GM23338 (cell line): ENCODE data around the gene RTKN. TPM values are rescaled to one million over a fixed set of nuclear protein-coding genes. Genes with fewer than 3 reads are reported as not detected.

Experiments
- ATAC-seq: fragments of 200-7000 bp; cut with Tn5 transposase; 3 replicates; pipeline ENCODE4 v1.9.1; 2020
- DNase-seq: peaks from one replicate; pipeline ENCODE4 v3.0.0-alpha.2; 2015; ENCODE audit warnings: low spot score
- H2AFZ ChIP-seq: fragments of 200-600 bp; sonication (generic); 2 replicates; pipeline ENCODE4 v1.8.0; 2016; ENCODE audit warnings: antibody characterized with exemption, mild to moderate bottlenecking, moderate library complexity
- H3F3A ChIP-seq: fragments of 200-600 bp; sonication (generic); replicated peaks from 2 replicates; pipeline ENCODE4 v1.8.0; 2017; ENCODE audit warnings: antibody characterized with exemption, mixed run types, low read depth
- H3K27ac ChIP-seq: fragments of 200-600 bp; sonication (generic); 2 replicates; pipeline ENCODE4 v1.6.1; 2016; ENCODE audit warnings: low read depth
- H3K27me3 ChIP-seq: fragments of 200-600 bp; sonication (generic); 2 replicates; pipeline ENCODE4 v1.8.0; 2016; ENCODE audit warnings: mild to moderate bottlenecking, mixed run types, moderate library complexity; ENCODE audit not compliant: insufficient read depth
- H3K36me3 ChIP-seq: fragments of 200-600 bp; sonication (generic); 2 replicates; pipeline ENCODE4 v1.8.0; 2016; ENCODE audit warnings: mild to moderate bottlenecking; ENCODE audit not compliant: insufficient read depth
- H3K4me1 ChIP-seq: fragments of 200-600 bp; sonication (generic); 2 replicates; pipeline ENCODE4 v1.8.0; 2016; ENCODE audit warnings: mild to moderate bottlenecking, moderate library complexity; ENCODE audit not compliant: insufficient read depth
- H3K4me2 ChIP-seq: fragments of 200-600 bp; sonication (generic); 2 replicates; pipeline ENCODE4 v1.7.1; 2017; ENCODE audit warnings: mixed run types
- H3K4me3 ChIP-seq: fragments of 200-600 bp; sonication (generic); 2 replicates; pipeline ENCODE4 v1.6.1; 2016; ENCODE audit warnings: mixed run types
- H3K79me2 ChIP-seq: fragments of 200-600 bp; sonication (generic); replicated peaks from 2 replicates; pipeline ENCODE4 v1.8.0; 2017; ENCODE audit warnings: mild to moderate bottlenecking; ENCODE audit not compliant: insufficient read depth
- H3K9me2 ChIP-seq: fragments of 200-600 bp; sonication (generic); 2 replicates; pipeline ENCODE4 v1.8.0; 2017; ENCODE audit not compliant: insufficient read depth
- H4K20me1 ChIP-seq: fragments of 200-600 bp; sonication (generic); replicated peaks from 2 replicates; pipeline ENCODE4 v1.8.0; 2017; ENCODE audit warnings: mild to moderate bottlenecking; ENCODE audit not compliant: insufficient read depth
- H3K27ac Mint-ChIP-seq: 2 replicates; pipeline ENCODE4 v1.8.0; 2020; ENCODE audit warnings: inconsistent platforms, mild to moderate bottlenecking, moderate library complexity, mixed read lengths
- H3K27me3 Mint-ChIP-seq: 3 replicates; pipeline ENCODE4 v1.8.0; 2022; ENCODE audit warnings: low read depth, mild to moderate bottlenecking, moderate library complexity, mixed read lengths, inconsistent platforms; ENCODE audit not compliant: insufficient read depth, poor library complexity
- H3K36me3 Mint-ChIP-seq: 3 replicates; pipeline ENCODE4 v1.8.0; 2021; ENCODE audit warnings: low read depth, mild to moderate bottlenecking, inconsistent platforms, moderate library complexity, mixed read lengths
- H3K4me1 Mint-ChIP-seq: 3 replicates; pipeline ENCODE4 v1.8.0; 2020; ENCODE audit warnings: mild to moderate bottlenecking, inconsistent platforms, mixed read lengths
- H3K4me3 Mint-ChIP-seq: 3 replicates; pipeline ENCODE4 v1.8.0; 2021; ENCODE audit warnings: moderate library complexity, mild to moderate bottlenecking, inconsistent platforms, mixed read lengths
- H3K9me3 Mint-ChIP-seq: 3 replicates; pipeline ENCODE4 v1.8.0; 2020; ENCODE audit warnings: moderate library complexity, mild to moderate bottlenecking, inconsistent platforms, mixed read lengths
- CREB1 ChIP-seq: fragments of 250-450 bp; sonication (Bioruptor Pico); IDR thresholded peaks from 2 replicates; pipeline ENCODE4 v1.5.0; 2020; ENCODE audit warnings: low read depth, mild to moderate bottlenecking, moderate library complexity
- CTCF ChIP-seq, 2 experiments: fragments of 200-600 bp in 1 of 2; sonication (generic) in 1 of 2; conservative IDR thresholded peaks; 2 replicates each; pipeline versions ENCODE4 v1.5.1 to v1.6.1; 2016 to 2017; ENCODE audit warnings: antibody characterized with exemption in 2 of 2, low read depth in 2 of 2, mild to moderate bottlenecking in 2 of 2, moderate library complexity in 1 of 2
- ETS1 ChIP-seq: IDR thresholded peaks from 2 replicates; pipeline ENCODE4 v1.6.1; 2016; ENCODE audit warnings: antibody characterized with exemption
- EZH2 ChIP-seq: fragments of 200-600 bp; sonication (generic); IDR thresholded peaks from one replicate; pipeline ENCODE4 v1.8.0; 2017; ENCODE audit warnings: antibody characterized with exemption, mild to moderate bottlenecking, low read depth; ENCODE audit not compliant: unreplicated experiment
- NANOG ChIP-seq: IDR thresholded peaks from 2 replicates; pipeline ENCODE4 v1.6.1; 2016; ENCODE audit warnings: antibody characterized with exemption, borderline replicate concordance
- POLR2AphosphoS5 ChIP-seq: IDR thresholded peaks from 2 replicates; pipeline ENCODE4 v1.6.1; 2016; ENCODE audit warnings: antibody characterized with exemption, low read depth
- STAT1 ChIP-seq: IDR thresholded peaks from one replicate; pipeline ENCODE4 v1.6.1; 2016; ENCODE audit warnings: antibody characterized with exemption; ENCODE audit not compliant: unreplicated experiment
- ZNF114 ChIP-seq: fragments of 250-450 bp; sonication (Bioruptor Pico); IDR thresholded peaks from 2 replicates; pipeline ENCODE4 v1.5.0; 2020; ENCODE audit warnings: mild to moderate bottlenecking, moderate library complexity
- ZNF331 ChIP-seq: fragments of 250-450 bp; sonication (Bioruptor Pico); IDR thresholded peaks from 2 replicates; pipeline ENCODE4 v1.5.0; 2020; ENCODE audit warnings: low read depth, mild to moderate bottlenecking, moderate library complexity
- ZNF462 ChIP-seq: fragments of 250-450 bp; sonication (Bioruptor Pico); IDR thresholded peaks from 2 replicates; pipeline ENCODE4 v1.5.0; 2020; ENCODE audit warnings: mild to moderate bottlenecking, moderate library complexity
- polyA plus RNA-seq: library from polyadenylated mRNA; unstranded; fragments of >200 nt; fragmentation: Nextera tagmentation; extraction: Ambion mirVana; gene quantifications from 2 replicates; pipeline ENCODE4 v1.2.1, GENCODE V29; 2016
- total RNA-seq: library from RNA; depleted of rRNA; stranded (reverse); fragments of >200 nt; shearing (Covaris generic); gene quantifications from 2 replicates; pipeline ENCODE4 v1.2.3, GENCODE V29; 2014

Gene RTKN
- total and polyA plus RNA-seq, 2 experiments from 2014 or later, result 24.5 to 50.0 TPM

- H3K4me3 ChIP-seq, result peak overlapping the region; percentile 71
- H3F3A ChIP-seq, result 0 out of 2 replicates have a peak, but pooled peaks cover 2% of the 10 kb centered on the region
- H3K9me2 ChIP-seq, result no peaks in the 10 kb centered on the region
- peak overlapping the region; percentile 97 for H2AFZ ChIP-seq
- Mint-ChIP-seq H3K36me3 (no peaks in the 10 kb centered on the region), H3K4me1 (peaks cover 13% of the 10 kb centered on the region; the same call in 2 of the 3 replicates), H3K27me3 (peaks cover 34% of the 10 kb centered on the region), H3K4me3 (peak overlapping the region; percentile 73), H3K27ac (no peak overlapping the region), H3K9me3 (no peaks in the 10 kb centered on the region)
- peaks cover 16% of the 10 kb centered on the region for H3K4me1 ChIP-seq
- H4K20me1 ChIP-seq, result no peaks in the 10 kb centered on the region
- H3K27me3 ChIP-seq, result peaks cover 38% of the 10 kb centered on the region
- no peaks in the 10 kb centered on the region for H3K36me3 ChIP-seq
- H3K79me2 ChIP-seq, result no peaks in the 10 kb centered on the region
- peak overlapping the region; percentile 96 for H3K4me2 ChIP-seq
- H3K27ac ChIP-seq, result no peak overlapping the region
- ATAC-seq (peak; percentile 75), DNase-seq (peak; percentile 81)
- peak; percentile 61; the same call in 1 of the 2 replicates for TF ChIP-seq POLR2AphosphoS5
- no peak for TF ChIP-seq STAT1
- peak in 1 of 2 experiments; percentile 61; a peak in 3 of 4 replicates for TF ChIP-seq CTCF (conservative IDR thresholded peaks at IDR 0.05; ENCODE audit: low read depth in 2 of 2)
- TF ChIP-seq ZNF331 (CRISPR knock-in tag), result no peak
These were observed 26.6 kb downstream of the RTKN start for GRCh38 chr2:74414881-74415761.

GRCh38 chr2:74414441-74414840 lies 27.3 kb downstream of the RTKN start:
- Mint-ChIP-seq H3K27me3 (peaks cover 34% of the 10 kb centered on the region), H3K4me1 (peaks cover 13% of the 10 kb centered on the region; the same call in 2 of the 3 replicates), H3K36me3 (no peaks in the 10 kb centered on the region), H3K4me3 (peak overlapping the region; percentile 73; the same call in 2 of the 3 replicates), H3K27ac (no peak overlapping the region), H3K9me3 (no peaks in the 10 kb centered on the region)
- Histone ChIP-seq H2AFZ (peak overlapping the region; percentile 97), H3K27ac (no peak overlapping the region), H3F3A (0 out of 2 replicates have a peak, but pooled peaks cover 2% of the 10 kb centered on the region), H4K20me1 (no peaks in the 10 kb centered on the region), H3K36me3 (no peaks in the 10 kb centered on the region), H3K4me2 (peak overlapping the region; percentile 96), H3K27me3 (peaks cover 35% of the 10 kb centered on the region), H3K79me2 (no peaks in the 10 kb centered on the region), H3K4me1 (peaks cover 16% of the 10 kb centered on the region), H3K9me2 (no peaks in the 10 kb centered on the region), H3K4me3 (peak overlapping the region; percentile 71)
- DNase-seq (peak; percentile 59), ATAC-seq (peak; percentile 47)
- TF ChIP-seq ZNF462 (CRISPR knock-in tag) (no peak), CREB1 (CRISPR knock-in tag) (no peak), ZNF114 (CRISPR knock-in tag) (no peak), ETS1 (no peak), NANOG (no peak), EZH2 (no peak)
